Ascending aorta (tissue), 2 donors: ENCODE results near the gene PREX1. TPM values are rescaled to one million over a fixed set of nuclear protein-coding genes. Genes with fewer than 3 reads are reported as not detected.

Experiments used
- DNase-seq, 2 donors: peaks; one replicate each; pipeline ENCODE4 v3.0.0-alpha.2; 2019; ENCODE audit warnings: low spot score in 2 of 2
- H3K27ac ChIP-seq, 2 donors: fragments of 200-600 bp; sonication (generic); one replicate each; pipeline ENCODE4 v1.5.1; 2016 to 2017; ENCODE audit warnings: mild to moderate bottlenecking in 1 of 2
- H3K27me3 ChIP-seq: fragments of 200-600 bp; sonication (generic); one replicate; pipeline ENCODE4 v1.5.1; 2017
- H3K36me3 ChIP-seq, 2 donors: fragments of 200-600 bp; sonication (generic); one replicate each; pipeline ENCODE4 v1.5.1; 2016
- H3K4me1 ChIP-seq, 2 donors: fragments of 200-600 bp; sonication (generic); one replicate each; pipeline ENCODE4 v1.5.1; 2016 to 2017; ENCODE audit warnings: mild to moderate bottlenecking in 1 of 2
- H3K4me3 ChIP-seq, 2 donors: fragments of 200-600 bp; sonication (generic); one replicate each; pipeline ENCODE4 v1.5.1; 2016 to 2017; ENCODE audit warnings: mild to moderate bottlenecking in 1 of 2
- H3K9me3 ChIP-seq, 2 donors: fragments of 200-600 bp; sonication (generic); one replicate each; pipeline ENCODE4 v1.5.1; 2016
- CTCF ChIP-seq, 3 experiments: fragments of 200-600 bp in 2 of 3; fragments of 450-650 bp in 1 of 3; sonication (generic) in 2 of 3; IDR thresholded peaks; one replicate each; pipeline ENCODE4 v1.5.1; 2016 to 2019; ENCODE audit warnings: antibody characterized with exemption in 3 of 3, mild to moderate bottlenecking in 1 of 3, moderate library complexity in 1 of 3
- intact Hi-C: fragments of 100-400 bp; cut with DNase I; formaldehyde crosslinking; loops from one replicate; pipeline ENCODE4 v1.15.1; 2023
- total RNA-seq: library from RNA; depleted of rRNA; stranded (reverse); fragments of >200 nt; gene quantifications from one replicate; pipeline ENCODE4 v1.1.0, GENCODE V29; 2016

PREX1 gene
- total RNA-seq, 1 donor from 2014 or later: 75.4 TPM

DNA sequence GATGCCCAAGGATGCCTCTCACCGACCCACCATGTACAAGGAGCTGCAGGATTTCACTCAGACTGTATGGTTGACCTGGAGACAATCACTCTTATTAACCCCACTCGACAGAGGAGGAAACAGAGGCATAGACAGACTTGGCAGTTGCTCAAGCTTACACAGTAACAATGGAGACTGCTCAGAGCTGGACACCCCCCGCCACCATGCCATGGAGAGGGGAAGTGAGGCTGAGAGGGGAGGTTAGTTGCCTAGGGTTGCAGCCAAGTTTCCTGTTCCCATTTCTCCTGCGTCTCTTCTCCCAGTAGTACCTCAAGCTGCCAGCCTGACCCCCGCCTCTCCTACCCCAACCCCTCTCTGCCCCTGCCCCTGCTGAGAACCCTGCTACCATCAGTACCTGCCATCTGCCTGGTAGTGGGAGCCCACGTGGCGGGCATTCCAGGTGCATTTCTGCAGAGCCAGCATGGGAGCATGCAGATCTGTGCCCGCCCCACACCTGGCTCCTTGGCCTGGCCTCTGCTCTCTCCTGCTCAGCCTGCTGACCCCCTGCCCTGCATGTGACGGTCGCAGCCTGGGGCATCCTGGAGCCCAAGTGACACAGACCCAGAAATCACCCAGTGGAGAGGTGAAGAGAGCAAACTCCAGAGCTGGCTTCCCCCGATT lies 157.7 kb downstream of the PREX1 start:
- no peaks in the 10 kb centered on the region for H3K27me3 ChIP-seq
- DNase-seq: no peak
- H3K4me3 ChIP-seq: no peak overlapping the region
- no peaks in the 10 kb centered on the region for H3K9me3 ChIP-seq
- peaks cover 17 to 24% of the 10 kb centered on the region in 2 donors for H3K36me3 ChIP-seq
- intact Hi-C loops: no loop called here
- TF ChIP-seq CTCF (IDR thresholded peaks at IDR 0.05): no peak
- peaks cover 0 to 2% of the 10 kb centered on the region in 2 donors for H3K4me1 ChIP-seq
- no peak overlapping the region for H3K27ac ChIP-seq

DNA sequence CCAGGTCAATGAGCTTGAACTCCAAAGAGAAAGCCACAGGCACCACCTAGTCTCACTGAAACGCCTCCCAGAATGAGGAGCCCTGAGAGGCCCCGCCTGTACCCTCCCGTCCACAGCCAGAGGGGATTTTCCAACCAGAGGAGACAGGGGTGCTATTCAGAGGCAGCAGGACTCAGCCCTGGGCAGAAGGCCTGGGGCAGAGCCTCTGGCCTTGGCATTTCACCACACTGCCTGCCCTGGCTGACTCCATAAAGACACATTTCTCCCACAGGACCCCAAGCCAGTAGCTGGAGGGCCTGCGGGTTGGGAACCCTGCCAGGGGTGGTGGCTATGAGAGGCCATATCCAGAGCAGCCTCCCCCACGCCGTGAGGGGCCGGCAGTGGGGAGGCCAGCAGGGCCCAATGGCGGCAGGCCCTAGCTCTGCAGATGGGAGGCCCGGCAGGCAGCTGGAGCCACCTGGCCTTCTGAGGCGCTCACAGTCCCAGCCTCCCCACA lies 159.3 kb downstream of the PREX1 start:
- H3K27ac ChIP-seq: peak overlapping the region; percentile 44 to 69
- DNase-seq: no peak
- TF ChIP-seq CTCF (IDR thresholded peaks at IDR 0.05): no peak

DNA sequence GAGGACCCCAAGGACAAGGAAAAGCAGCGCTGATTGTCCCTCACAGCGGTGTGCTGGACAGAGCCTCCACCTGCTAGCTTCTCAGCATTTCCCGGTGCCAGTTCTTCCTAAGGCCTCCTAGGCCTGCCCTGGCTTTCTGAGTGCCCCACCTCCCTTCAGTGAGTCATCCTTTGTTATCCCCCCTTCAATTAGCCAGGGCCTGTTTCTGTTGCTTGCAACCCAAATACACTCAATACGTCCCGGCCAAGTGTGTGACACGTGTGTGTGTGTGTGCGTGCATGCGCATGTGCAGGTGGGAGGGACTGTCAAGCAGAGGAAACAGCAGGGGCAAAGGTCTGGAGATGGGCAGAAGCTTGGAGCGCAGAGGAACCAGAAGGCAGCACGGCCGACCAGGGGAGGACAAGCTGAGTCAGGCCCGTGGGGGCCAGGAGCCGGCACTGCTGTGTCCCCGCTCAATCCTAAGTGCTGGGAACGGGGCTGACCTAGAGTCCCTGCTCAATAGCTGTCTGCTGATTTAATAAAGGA lies 159.8 kb downstream of the PREX1 start:
- no peak for DNase-seq
- Histone ChIP-seq H3K27me3 (no peaks in the 10 kb centered on the region), H3K27ac (peak overlapping the region; percentile 44 to 69), H3K36me3 (peaks cover 13 to 20% of the 10 kb centered on the region in 2 donors), H3K4me1 (peaks cover 0 to 2% of the 10 kb centered on the region in 2 donors), H3K9me3 (no peaks in the 10 kb centered on the region), H3K4me3 (no peak overlapping the region)
- intact Hi-C loops: no loop called here
- TF ChIP-seq CTCF (IDR thresholded peaks at IDR 0.05): no peak

More for the DNA sequence above, 159.3 kb downstream of the PREX1 start:
- Histone ChIP-seq H3K4me1 (peaks cover 0 to 2% of the 10 kb centered on the region in 2 donors), H3K36me3 (peaks cover 13 to 20% of the 10 kb centered on the region in 2 donors), H3K27me3 (no peaks in the 10 kb centered on the region), H3K4me3 (no peak overlapping the region), H3K9me3 (no peaks in the 10 kb centered on the region)
- intact Hi-C loops: no loop called here

- Histone ChIP-seq H3K27me3 (no peaks in the 10 kb centered on the region), H3K4me1 (peaks cover 0 to 5% of the 10 kb centered on the region in 2 donors), H3K9me3 (no peaks in the 10 kb centered on the region), H3K4me3 (no peak overlapping the region), H3K27ac (peak overlapping the region in 1 of 2 donors; percentile 69), H3K36me3 (peaks cover 13 to 20% of the 10 kb centered on the region in 2 donors)
- intact Hi-C loops: no loop called here
- no peak for DNase-seq
- no peak for TF ChIP-seq CTCF (IDR thresholded peaks at IDR 0.05)
Observed at GRCh38 chr20:48667481-48667880, 160.3 kb downstream of the PREX1 start.

- Histone ChIP-seq H3K27me3 (no peaks in the 10 kb centered on the region), H3K9me3 (no peaks in the 10 kb centered on the region), H3K36me3 (peaks cover 8 to 11% of the 10 kb centered on the region in 2 donors), H3K4me1 (peaks cover 0 to 13% of the 10 kb centered on the region in 2 donors), H3K27ac (no peak overlapping the region), H3K4me3 (no peak overlapping the region)
- TF ChIP-seq CTCF (IDR thresholded peaks at IDR 0.05): no peak
- no peak for DNase-seq
- intact Hi-C loops: no loop called here
Observed at GRCh38 chr20:48665785-48666184, 162.0 kb downstream of the PREX1 start.
